Mammary epithelial cell (primary cell): ENCODE measurements around the gene IMMP2L.

Source experiments
- CTCF ChIP-seq, 2 donors: IDR thresholded peaks in 1 of 2; conservative IDR thresholded peaks in 1 of 2; 2 replicates each; pipeline ENCODE4 v1.5.1; 2011 to 2012; ENCODE audit warnings: inconsistent platforms in 2 of 2, low read length in 2 of 2, mild to moderate bottlenecking in 2 of 2, control low read depth in 1 of 2, low read depth in 1 of 2; ENCODE audit not compliant: insufficient read depth in 1 of 2; ENCODE audit errors: extremely low read depth in 1 of 2
- EZH2 ChIP-seq: IDR thresholded peaks from 2 replicates; pipeline ENCODE4 v1.6.1; 2012; ENCODE audit warnings: low read length, inconsistent platforms, borderline replicate concordance

- no peak for TF ChIP-seq CTCF (conservative IDR thresholded peaks at IDR 0.05 in 1 of 2, IDR thresholded peaks at IDR 0.05 in 1 of 2; ENCODE audit: extremely low read depth in 1 of 2, insufficient read depth in 1 of 2, low read depth in 1 of 2, low read length in 2 of 2)
- TF ChIP-seq EZH2 = no peak
Measured at GRCh38 chr7:110675383-110676103, 886.7 kb downstream of the IMMP2L start.
